ENCODE results near the gene DGAT2.

DGAT2 gene

GRCh38 chr11:75781296-75781695 is 12.7 kb downstream of the DGAT2 start:
- no peak for DNase-seq

- no peak for DNase-seq
Measured at GRCh38 chr11:75781831-75782230, 13.3 kb downstream of the DGAT2 start.

DNA sequence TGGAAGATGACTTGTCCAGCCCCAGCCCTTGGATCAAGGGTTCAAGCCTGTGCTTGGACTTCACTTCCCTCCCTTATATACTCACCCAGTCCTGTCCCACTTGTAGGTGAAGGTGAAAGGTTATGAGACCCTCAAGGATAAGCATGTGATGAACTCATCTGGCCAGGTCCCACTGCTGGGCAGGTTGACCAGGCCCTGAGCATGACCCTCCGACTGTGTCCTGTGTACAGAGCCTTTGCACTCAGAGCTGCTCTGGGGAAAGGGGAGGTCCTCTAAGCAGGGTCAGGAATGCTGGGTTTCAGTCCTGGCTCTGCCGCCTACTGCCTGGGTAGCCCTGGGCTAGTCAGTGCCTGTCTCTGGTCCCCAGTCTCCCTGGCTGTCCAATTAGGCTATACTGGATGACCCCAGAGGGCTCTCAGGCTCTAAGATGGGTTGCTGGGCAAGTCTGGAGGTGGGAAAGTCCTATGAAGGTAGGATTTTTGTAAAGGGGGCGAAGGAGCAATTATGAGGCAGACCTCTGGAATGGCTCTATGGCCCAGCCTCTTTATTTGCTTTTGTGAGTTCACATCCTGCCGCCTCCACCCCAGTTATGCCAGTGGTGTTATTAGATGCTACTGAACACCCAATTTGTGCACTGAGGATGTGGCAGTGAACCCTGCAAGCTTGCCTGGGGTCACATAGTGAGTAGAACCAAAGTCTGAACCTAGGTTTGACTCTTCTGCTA is 14.1 kb downstream of the DGAT2 start:
- DNase-seq = no peak

GRCh38 chr11:75783416-75784084 is 15.0 kb downstream of the DGAT2 start:
- DNase-seq = no peak

GRCh38 chr11:75784085-75784478 is 15.5 kb downstream of the DGAT2 start:
- no peak for DNase-seq

DNA sequence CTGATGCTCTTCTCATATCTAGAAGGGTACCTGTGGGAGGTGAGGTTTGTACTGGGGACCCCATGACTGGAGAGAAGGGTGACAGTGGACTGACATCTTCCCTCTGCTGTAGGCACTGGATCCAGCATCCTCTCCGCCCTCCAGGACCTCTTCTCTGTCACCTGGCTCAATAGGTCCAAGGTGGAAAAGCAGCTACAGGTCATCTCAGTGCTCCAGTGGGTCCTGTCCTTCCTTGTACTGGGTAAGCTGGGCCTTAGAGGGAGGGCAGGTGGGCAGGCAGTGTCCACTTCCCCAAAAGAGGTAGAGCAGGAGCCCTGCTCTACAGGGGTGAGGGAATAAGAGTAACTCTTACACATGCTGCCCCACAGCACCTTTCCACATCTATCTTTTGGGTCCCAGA is 15.9 kb downstream of the DGAT2 start:
- DNase-seq = no peak

- no peak for DNase-seq
Measured at GRCh38 chr11:75785187-75785586, 16.6 kb downstream of the DGAT2 start.

DNA sequence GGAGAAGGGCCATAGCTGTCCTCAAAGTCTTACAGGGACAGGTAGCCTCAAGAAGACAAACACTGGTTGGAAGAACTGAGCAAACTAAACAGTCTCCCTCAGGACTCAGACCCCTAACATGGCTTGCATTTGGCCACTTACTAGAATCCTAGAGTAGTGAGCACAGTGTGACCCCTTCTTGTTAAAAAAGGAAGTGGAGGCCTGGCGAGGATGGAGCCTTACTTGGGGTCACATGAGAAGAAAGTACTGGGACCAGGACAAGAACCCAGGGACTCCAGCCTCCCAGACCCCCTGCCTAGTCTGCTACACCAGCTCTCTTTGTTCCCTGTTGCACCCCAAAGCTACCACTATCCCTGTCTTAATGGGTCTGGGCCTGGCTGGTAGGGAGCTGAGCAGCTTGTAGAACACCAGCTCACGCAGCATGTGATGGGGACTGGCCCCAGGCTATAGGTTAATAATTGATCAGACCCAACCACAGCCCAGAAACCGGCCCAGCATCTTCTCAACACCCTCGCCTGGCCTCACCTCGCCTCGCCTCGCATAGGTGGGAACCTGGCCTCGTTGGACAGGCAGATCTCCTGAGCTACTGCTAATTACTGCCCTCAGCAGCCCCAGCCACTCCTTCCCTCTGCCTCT is 17.6 kb downstream of the DGAT2 start:
- no peak for DNase-seq

DNA sequence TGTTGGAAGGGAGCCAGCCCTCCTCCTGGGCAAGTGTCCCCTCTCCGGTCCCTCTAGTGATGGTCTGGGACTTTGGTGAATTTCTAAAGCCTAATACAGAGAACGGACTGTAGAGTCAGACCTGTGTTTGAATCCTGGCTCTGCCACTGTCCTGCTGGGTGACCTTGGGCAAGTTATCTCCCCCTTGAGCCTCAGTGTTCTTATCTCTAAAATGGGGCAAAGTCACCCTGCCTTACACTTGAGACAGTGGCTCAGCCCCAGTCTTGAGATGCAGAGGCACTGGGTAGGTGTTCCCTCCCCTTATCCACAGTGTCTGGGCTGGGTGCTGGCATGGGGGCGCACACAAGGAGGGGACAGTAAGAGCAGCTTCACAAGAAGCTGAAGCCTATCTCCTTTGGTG is 20.9 kb downstream of the DGAT2 start:
- DNase-seq = no peak

DNA sequence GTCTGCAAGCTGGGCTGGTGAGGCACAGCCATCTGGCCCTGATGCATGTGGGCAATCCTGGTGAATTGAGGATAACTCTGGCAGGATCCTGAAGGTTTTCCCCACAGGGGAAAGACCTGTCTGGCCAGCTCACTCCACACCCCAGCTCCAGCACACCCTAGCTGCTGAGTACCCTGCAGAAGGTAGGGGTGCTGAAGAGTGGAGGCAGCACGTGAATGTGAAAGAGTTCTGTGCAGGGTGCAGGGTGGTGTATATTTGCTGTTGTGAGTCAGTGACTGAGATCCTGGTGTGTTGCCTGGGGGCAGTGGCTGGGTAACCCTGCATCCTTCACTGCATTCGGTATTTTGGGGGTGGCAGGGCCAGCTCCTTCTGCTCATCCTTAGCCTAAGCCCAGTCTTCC is 22.4 kb downstream of the DGAT2 start:
- DNase-seq = no peak

GRCh38 chr11:75792127-75792731 is 23.7 kb downstream of the DGAT2 start:
- no peak for DNase-seq

DNA sequence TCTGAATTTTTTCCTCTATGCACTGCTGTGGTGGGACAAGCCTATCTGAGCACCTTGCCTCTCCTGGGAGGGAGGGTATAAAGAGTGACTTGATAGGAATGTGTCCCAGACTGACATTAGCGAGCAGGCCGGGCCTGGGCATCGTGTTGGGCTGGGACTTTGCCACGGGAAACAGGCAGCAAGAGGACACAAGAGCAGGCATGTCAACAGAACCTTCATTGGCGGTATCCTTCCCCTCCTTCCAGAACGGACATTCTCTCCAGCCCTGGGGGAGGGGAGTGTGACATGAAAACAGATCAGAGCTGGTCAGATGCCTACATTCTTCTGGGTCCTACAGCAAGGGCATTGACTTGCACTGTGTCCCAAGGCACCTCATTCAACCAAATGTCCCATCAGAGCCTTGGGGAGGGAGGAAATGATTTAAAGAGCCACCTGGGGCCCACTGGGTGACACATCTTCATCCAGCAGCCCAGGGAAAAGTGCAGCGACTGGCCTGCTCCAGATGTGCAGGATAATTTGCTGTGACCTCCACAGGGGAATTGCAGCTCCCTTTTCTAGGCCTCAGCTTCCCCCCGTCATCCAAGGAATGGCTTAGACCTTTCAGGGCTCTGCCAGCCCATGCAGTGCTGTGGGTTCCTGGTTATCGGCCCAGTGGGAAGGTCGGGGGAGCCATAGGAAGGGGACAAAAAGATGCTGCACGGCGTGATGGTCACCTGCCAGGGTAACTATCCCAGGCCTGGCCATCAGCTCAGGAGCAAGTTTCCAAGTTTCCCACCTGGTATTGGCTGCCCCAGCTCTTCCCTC is 24.6 kb downstream of the DGAT2 start:
- no peak for DNase-seq

DNA sequence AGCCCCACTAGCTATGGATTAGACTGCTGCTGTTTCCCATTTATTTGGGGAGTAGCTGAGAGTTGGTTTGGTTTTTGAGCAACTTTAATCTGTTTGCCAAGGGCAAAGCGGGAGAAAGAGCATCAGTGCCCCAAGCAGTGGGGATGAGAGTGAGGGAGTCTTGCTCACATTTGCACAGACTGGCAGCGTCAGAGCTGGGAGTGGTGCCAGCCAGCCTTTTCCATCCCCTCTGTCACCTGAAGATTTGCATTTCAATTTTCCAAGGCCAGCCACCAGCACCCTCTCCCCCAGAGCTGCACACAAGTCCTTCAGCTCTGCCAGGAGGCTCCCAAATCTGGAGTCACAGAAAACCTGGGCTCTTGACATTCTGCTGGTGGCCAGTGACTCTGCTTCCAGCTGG is 25.4 kb downstream of the DGAT2 start:
- DNase-seq = no peak

DNA sequence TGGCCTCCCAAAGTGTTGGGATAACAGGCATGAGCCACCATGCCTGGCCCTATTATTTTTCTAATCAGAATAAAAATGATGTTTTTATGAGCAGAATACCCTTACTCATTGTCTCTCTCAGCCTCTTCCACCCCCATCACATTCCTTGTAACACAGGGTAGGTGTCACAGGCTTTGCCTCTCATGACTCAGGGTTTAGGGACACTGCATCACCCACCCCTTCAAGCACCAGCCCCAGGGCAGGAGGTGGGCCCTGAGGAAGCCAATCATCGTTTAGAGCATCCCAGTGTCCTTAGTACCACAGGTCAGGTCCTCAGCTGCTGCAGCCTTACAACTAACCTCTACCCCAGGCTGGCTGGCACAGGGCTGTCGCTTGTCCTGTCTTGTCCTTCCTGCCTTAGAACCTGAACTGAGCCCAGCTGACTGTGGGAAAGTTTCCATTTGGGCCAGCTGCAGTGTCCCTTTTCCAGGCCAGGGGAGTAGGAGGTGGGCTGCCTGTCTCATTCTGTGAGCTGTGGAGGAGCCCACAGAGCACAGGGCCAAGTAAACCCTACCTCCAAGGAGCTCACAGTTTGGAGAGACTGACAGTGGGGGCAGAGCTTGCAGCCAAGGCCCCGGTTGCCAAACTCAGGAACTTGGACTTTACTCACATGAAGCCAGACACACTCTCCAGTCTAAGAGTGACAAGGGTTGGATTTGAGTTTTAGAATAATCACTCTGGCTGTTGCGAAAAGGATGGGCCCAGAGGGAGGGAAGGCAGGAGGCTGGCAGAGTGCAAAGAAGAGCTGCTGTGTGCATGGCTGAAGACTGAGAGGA is 26.9 kb downstream of the DGAT2 start:
- no peak for DNase-seq

DNA sequence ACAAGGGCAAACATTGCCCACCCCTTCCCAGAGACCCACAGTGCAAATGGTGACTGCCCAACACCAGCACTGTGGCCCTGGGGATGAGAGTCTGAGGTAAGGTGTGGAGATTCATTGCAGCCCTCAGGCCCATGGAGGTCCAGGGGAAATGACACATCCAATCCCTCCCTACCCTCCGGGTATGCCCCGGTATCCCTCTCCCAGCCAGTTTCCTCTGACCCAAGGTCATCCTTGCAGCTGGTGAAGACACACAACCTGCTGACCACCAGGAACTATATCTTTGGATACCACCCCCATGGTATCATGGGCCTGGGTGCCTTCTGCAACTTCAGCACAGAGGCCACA is 27.5 kb downstream of the DGAT2 start:
- DNase-seq = no peak

- DNase-seq = no peak
Measured at GRCh38 chr11:75797116-75797515, 28.5 kb downstream of the DGAT2 start.

- no peak for DNase-seq
Measured at GRCh38 chr11:75797792-75798191, 29.2 kb downstream of the DGAT2 start.

DNA sequence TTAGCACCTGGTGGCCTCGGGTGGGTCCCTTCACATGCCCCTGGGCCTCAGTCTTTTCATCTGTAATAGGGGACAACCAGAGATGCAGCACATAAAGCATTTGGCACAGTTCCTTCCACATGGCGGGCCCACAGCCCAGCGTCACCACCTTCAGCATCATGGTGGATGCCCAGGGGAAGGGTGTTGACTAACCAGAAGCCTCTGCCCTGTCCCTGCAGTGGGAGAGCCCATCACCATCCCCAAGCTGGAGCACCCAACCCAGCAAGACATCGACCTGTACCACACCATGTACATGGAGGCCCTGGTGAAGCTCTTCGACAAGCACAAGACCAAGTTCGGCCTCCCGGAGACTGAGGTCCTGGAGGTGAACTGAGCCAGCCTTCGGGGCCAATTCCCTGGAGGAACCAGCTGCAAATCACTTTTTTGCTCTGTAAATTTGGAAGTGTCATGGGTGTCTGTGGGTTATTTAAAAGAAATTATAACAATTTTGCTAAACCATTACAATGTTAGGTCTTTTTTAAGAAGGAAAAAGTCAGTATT is 31.6 kb downstream of the DGAT2 start:
- no peak for DNase-seq

DNA sequence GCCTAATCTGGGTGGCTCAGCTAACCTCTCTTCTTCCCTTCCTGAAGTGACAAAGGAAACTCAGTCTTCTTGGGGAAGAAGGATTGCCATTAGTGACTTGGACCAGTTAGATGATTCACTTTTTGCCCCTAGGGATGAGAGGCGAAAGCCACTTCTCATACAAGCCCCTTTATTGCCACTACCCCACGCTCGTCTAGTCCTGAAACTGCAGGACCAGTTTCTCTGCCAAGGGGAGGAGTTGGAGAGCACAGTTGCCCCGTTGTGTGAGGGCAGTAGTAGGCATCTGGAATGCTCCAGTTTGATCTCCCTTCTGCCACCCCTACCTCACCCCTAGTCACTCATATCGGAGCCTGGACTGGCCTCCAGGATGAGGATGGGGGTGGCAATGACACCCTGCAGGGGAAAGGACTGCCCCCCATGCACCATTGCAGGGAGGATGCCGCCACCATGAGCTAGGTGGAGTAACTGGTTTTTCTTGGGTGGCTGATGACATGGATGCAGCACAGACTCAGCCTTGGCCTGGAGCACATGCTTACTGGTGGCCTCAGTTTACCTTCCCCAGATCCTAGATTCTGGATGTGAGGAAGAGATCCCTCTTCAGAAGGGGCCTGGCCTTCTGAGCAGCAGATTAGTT is 32.3 kb downstream of the DGAT2 start:
- DNase-seq = no peak

GRCh38 chr11:75801362-75802020 is 32.9 kb downstream of the DGAT2 start:
- no peak for DNase-seq
